GM06990 (cell line): ENCODE measurements around the gene SLC28A2.
"Not testable (repeated sequence)": the region's sequence is repeated elsewhere in the genome, so short reads cannot be mapped to it uniquely, and the experiment has no call there.

Experiments
- DNase-seq: peaks from one replicate; pipeline ENCODE4 v3.0.0-alpha.2; 2011; ENCODE audit not compliant: insufficient read length; ENCODE audit errors: extremely low read depth
- H3K27me3 ChIP-seq: replicated peaks from 2 replicates; pipeline ENCODE4 v1.6.0; 2011; ENCODE audit warnings: low read length; ENCODE audit not compliant: control insufficient read depth, insufficient read depth
- H3K36me3 ChIP-seq: 2 replicates; pipeline ENCODE4 v1.5.1; 2011; ENCODE audit warnings: low read length; ENCODE audit not compliant: control insufficient read depth, insufficient read depth
- H3K4me3 ChIP-seq: replicated peaks from 2 replicates; pipeline ENCODE4 v1.5.1; 2011; ENCODE audit warnings: low read depth, mild to moderate bottlenecking, control low read depth, low read length
- CTCF ChIP-seq: IDR thresholded peaks from 2 replicates; pipeline ENCODE4 v1.5.1; 2011; ENCODE audit warnings: low read length, control low read depth, mild to moderate bottlenecking, inconsistent platforms; ENCODE audit not compliant: insufficient read depth, poor library complexity, severe bottlenecking

The SLC28A2 gene

DNA sequence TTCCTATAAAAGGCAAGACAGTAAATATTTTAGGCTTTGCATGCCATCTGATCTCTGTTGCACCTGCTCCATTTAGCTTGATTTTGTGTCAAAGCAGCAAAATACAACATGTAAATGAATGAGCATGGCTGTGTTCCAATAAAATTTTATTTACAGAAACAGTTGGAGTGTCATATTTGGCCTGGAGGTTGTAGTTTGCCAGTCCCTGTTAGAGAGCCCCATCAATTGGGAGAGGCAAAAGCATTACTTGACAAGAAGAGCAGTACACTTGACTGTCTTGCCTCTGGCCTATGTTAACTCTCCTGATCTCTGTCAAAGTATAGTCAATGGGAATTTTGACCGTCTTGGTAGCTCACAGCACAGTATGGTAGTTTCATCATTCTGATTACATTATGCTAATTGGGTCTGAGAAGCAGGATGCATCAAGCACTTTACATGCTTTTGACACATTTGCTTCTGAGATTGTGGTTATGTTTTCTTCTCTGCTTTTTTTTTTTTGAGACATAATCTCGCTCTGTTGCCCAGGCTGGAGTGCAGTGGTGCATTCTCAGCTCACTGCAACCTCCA lies 35.4 kb downstream of the SLC28A2 start:
- no peak for TF ChIP-seq CTCF
- Histone ChIP-seq H3K27me3 (no peaks in the 10 kb centered on the region), H3K36me3 (no peaks in the 10 kb centered on the region), H3K4me3 (no peak overlapping the region)
- no peak for DNase-seq

GRCh38 chr15:45288947-45289346 lies 36.9 kb downstream of the SLC28A2 start:
- DNase-seq, result no peak
- Histone ChIP-seq H3K4me3 (no peak overlapping the region), H3K36me3 (no peaks in the 10 kb centered on the region), H3K27me3 (no peaks in the 10 kb centered on the region)
- TF ChIP-seq CTCF, result no peak

DNA sequence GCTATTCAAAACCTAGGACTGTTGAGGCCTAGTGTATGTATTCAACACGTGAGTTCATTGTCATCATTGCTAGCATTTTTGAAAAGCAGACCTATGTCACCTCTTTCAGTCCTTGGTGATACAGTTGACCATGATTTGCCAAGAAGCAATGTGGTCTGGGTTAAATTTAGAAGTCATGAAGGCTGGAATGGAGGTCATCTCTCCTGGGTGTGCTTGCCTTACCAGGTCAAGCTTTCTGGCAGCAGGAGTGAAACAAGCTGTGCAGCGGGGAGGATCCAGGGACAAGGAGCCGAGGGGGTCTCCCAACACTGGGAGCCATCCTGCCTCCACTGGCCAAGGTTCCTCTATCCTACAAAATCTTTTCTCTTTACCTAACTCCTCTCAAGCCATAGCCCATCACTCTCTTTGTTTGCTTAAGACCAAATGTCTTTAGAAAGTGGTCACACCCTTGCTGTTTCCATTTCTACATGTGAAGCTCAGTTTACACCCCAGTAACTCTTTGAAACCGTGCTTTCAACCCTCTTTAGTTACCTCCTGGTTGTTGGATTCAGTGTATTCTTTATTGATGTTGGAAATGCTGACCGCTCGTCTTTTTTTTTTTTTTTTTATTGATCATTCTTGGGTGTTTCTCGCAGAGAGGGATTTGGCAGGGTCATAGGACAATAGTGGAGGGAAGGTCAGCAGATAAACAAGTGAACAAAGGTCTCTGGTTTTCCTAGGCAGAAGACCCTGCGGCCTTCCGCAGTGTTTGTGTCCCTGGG lies 40.0 kb downstream of the SLC28A2 start:
- TF ChIP-seq CTCF, result no peak
- Histone ChIP-seq H3K36me3 (no peaks in the 10 kb centered on the region), H3K4me3 (no peak overlapping the region), H3K27me3 (no peaks in the 10 kb centered on the region)
- no peak for DNase-seq

GRCh38 chr15:45293326-45293725 lies 41.3 kb downstream of the SLC28A2 start:
- not testable (repeated sequence) for DNase-seq, H3K36me3 ChIP-seq, H3K4me3 ChIP-seq, H3K27me3 ChIP-seq

- H3K4me3 ChIP-seq, DNase-seq, H3K27me3 ChIP-seq, H3K36me3 ChIP-seq: not testable (repeated sequence)
Measured at GRCh38 chr15:45298964-45299378, 46.9 kb downstream of the SLC28A2 start.

- no peak for TF ChIP-seq CTCF
- no peak overlapping the region for H3K4me3 ChIP-seq
- no peaks in the 10 kb centered on the region for H3K36me3 ChIP-seq
- no peaks in the 10 kb centered on the region; the same call in 1 of the 2 replicates for H3K27me3 ChIP-seq
- DNase-seq, result no peak
Measured at GRCh38 chr15:45304711-45305110, 52.7 kb downstream of the SLC28A2 start.
